GM18517 (cell line): ENCODE results near the gene LAMP5.

Experiments used
- ATAC-seq: cut with Tn5 transposase; IDR thresholded peaks from one replicate; pipeline ENCODE4 v1.9.1; 2021; ENCODE audit warnings: mild to moderate bottlenecking, moderate library complexity; ENCODE audit not compliant: unreplicated experiment

LAMP5 gene

GRCh38 chr20:9499126-9499899, 15.1 kb upstream of the LAMP5 start:
- no peak for ATAC-seq

- no peak for ATAC-seq
Observed at GRCh38 chr20:9500121-9500520, 14.3 kb upstream of the LAMP5 start.

- no peak for ATAC-seq
Observed at GRCh38 chr20:9501473-9501872, 12.9 kb upstream of the LAMP5 start.

GRCh38 chr20:9503526-9504245, 10.7 kb upstream of the LAMP5 start:
- no peak for ATAC-seq

GRCh38 chr20:9506280-9506821, 8.0 kb upstream of the LAMP5 start:
- ATAC-seq, result no peak

GRCh38 chr20:9506964-9507369, 7.4 kb upstream of the LAMP5 start:
- no peak for ATAC-seq

GRCh38 chr20:9507544-9508239, 6.7 kb upstream of the LAMP5 start:
- ATAC-seq, result no peak

GRCh38 chr20:9508240-9508661, 6.1 kb upstream of the LAMP5 start:
- ATAC-seq, result no peak

- ATAC-seq, result no peak
Observed at GRCh38 chr20:9508696-9509178, 5.7 kb upstream of the LAMP5 start.

GRCh38 chr20:9509246-9509645, 5.1 kb upstream of the LAMP5 start:
- no peak for ATAC-seq

GRCh38 chr20:9510911-9511310, 3.5 kb upstream of the LAMP5 start:
- no peak for ATAC-seq

- no peak for ATAC-seq
Observed at GRCh38 chr20:9514072-9514460, 324 bp upstream of the LAMP5 start.

GRCh38 chr20:9515214-9515585, 810 bp downstream of the LAMP5 start:
- no peak for ATAC-seq

GRCh38 chr20:9515741-9516233, 1.4 kb downstream of the LAMP5 start:
- ATAC-seq, result no peak

- ATAC-seq, result no peak
Observed at GRCh38 chr20:9516234-9516871, 2.0 kb downstream of the LAMP5 start.

- no peak for ATAC-seq
Observed at GRCh38 chr20:9517297-9518162, 3.1 kb downstream of the LAMP5 start.

GRCh38 chr20:9518576-9519175, 4.3 kb downstream of the LAMP5 start:
- no peak for ATAC-seq

- ATAC-seq, result no peak
Observed at GRCh38 chr20:9520086-9520485, 5.7 kb downstream of the LAMP5 start.

- no peak for ATAC-seq
Observed at GRCh38 chr20:9523636-9524035, 9.2 kb downstream of the LAMP5 start.
